ENCODE data around the gene IRF2BP1. TPM values are rescaled to one million over a fixed set of nuclear protein-coding genes. Genes with fewer than 3 reads are reported as not detected.
A peak's percentile ranks its signal among the peaks of the same experiment; 100 is the strongest.

IRF2BP1 gene
- polyA plus RNA-seq, 4 donors = 14.5 to 22.5 (median 15.7) TPM

DNA sequence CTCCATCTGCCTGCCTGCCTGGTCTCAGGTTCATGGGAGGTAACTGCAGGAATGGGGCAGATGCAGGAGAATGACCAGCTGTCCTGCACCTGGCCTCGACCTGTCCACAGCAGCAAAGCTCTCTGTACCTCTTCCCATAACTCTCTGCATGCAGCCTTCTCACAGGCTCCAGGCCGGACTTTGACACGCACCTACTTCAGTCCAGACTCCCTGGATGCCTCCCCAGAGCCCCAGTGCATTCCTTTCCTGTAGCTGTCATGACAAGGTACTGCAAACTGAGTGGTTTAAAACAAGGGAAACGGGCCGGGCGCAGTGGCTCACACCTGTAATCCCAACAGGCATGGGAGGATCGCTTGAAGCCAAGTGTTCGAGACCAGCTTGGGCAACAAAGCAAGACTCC is 25.4 kb upstream of the IRF2BP1 start:
- Histone ChIP-seq H3K9me3 (ENCODE audit: control insufficient read depth in 2 of 2, insufficient read depth in 1 of 2, low read depth in 1 of 2, low read length in 1 of 2) (no peaks in the 10 kb centered on the region), H3K36me3 (ENCODE audit: control insufficient read depth in 3 of 3, insufficient read depth in 2 of 3, low read depth in 1 of 3, low read length in 3 of 3) (no peaks in the 10 kb centered on the region), H3K27me3 (ENCODE audit: control insufficient read depth in 3 of 3, insufficient read depth in 3 of 3, low read length in 3 of 3) (peaks cover 0 to 6% (median 2%) of the 10 kb centered on the region in 3 donors), H3K4me3 (ENCODE audit: low read depth in 1 of 3, low read length in 3 of 3) (no peak overlapping the region), H3K4me1 (ENCODE audit: control insufficient read depth in 3 of 3, insufficient read depth in 2 of 3, low read depth in 1 of 3, low read length in 2 of 3) (peaks cover 0 to 8% (median 0%) of the 10 kb centered on the region in 3 donors), H3K27ac (ENCODE audit: low read depth in 1 of 3, low read length in 2 of 3) (no peak overlapping the region)
- no peak for FAIRE-seq
- 23 to 58% (median 47%) methylated on average over 8 of the region's 8 CpGs for WGBS, 3 donors
- peak; percentile 31 to 70 for DNase-seq

DNA sequence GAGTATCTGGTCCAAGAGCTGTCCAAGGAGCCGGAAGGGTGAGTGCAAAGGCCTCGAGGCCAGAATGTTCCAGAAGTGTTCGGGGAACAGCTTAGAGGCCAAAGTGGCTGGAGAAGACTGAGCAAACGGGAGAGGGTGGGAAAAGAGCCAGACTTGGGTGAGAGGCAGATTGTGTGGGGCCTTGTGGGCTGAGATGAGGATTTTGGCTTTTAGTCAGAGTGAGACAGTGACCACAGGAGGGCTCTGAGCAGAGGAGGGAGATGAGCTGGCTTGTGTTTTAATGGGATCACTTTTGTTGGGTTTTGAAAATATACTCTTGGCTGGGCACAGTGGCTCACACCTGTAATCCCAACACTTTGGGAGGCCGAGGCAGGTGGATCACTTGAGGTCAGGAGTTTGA is 23.0 kb upstream of the IRF2BP1 start:
- 75 to 77% (median 75%) methylated on average over 5 of the region's 5 CpGs for WGBS, 3 donors

DNA sequence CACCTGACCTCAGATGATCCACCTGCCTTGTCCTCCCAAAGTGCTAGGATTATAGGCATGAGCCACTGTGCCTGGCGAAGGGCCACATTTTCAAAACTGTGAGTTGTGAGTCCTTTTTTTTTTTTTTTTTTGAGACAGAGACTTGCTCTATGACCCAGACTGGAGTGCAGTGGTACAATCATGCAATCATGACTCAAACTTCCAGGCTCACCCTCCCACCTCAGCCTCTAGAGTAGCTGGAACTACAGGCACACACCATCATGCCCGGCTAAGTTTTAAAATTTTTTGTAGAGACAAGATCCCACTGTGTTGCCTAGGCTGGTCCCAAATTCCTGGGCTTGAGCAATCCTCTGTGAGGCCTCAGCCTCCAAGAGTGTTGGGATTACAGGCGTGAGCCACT is 20.3 kb upstream of the IRF2BP1 start:
- peaks cover 0 to 5% (median 0%) of the 10 kb centered on the region in 3 donors for H3K4me1 ChIP-seq (ENCODE audit: control insufficient read depth in 3 of 3, insufficient read depth in 2 of 3, low read depth in 1 of 3, low read length in 2 of 3)
- 80 to 87% (median 85%) methylated on average over 3 of the region's 3 CpGs for WGBS, 3 donors
- H3K9me3 ChIP-seq (ENCODE audit: control insufficient read depth in 2 of 2, insufficient read depth in 1 of 2, low read depth in 1 of 2, low read length in 1 of 2) = no peaks in the 10 kb centered on the region
- no peak overlapping the region for H3K4me3 ChIP-seq (ENCODE audit: low read depth in 1 of 3, low read length in 3 of 3)
- H3K27me3 ChIP-seq (ENCODE audit: control insufficient read depth in 3 of 3, insufficient read depth in 3 of 3, low read length in 3 of 3) = no peaks in the 10 kb centered on the region
- FAIRE-seq (no peak), DNase-seq (no peak)
- H3K36me3 ChIP-seq (ENCODE audit: control insufficient read depth in 3 of 3, insufficient read depth in 2 of 3, low read depth in 1 of 3, low read length in 3 of 3) = no peaks in the 10 kb centered on the region
- no peak overlapping the region for H3K27ac ChIP-seq (ENCODE audit: low read depth in 1 of 3, low read length in 2 of 3)

More for the DNA sequence above, 23.0 kb upstream of the IRF2BP1 start:
- no peak overlapping the region for H3K27ac ChIP-seq (ENCODE audit: low read depth in 1 of 3, low read length in 2 of 3)
- H3K4me3 ChIP-seq (ENCODE audit: low read depth in 1 of 3, low read length in 3 of 3) = no peak overlapping the region
- no peaks in the 10 kb centered on the region for H3K9me3 ChIP-seq (ENCODE audit: control insufficient read depth in 2 of 2, insufficient read depth in 1 of 2, low read depth in 1 of 2, low read length in 1 of 2)
- peaks cover 0 to 8% (median 0%) of the 10 kb centered on the region in 3 donors for H3K4me1 ChIP-seq (ENCODE audit: control insufficient read depth in 3 of 3, insufficient read depth in 2 of 3, low read depth in 1 of 3, low read length in 2 of 3)
- no peak for FAIRE-seq
- peaks cover 0 to 2% (median 0%) of the 10 kb centered on the region in 3 donors for H3K27me3 ChIP-seq (ENCODE audit: control insufficient read depth in 3 of 3, insufficient read depth in 3 of 3, low read length in 3 of 3)
- no peak for DNase-seq
- no peaks in the 10 kb centered on the region for H3K36me3 ChIP-seq (ENCODE audit: control insufficient read depth in 3 of 3, insufficient read depth in 2 of 3, low read depth in 1 of 3, low read length in 3 of 3)

- no peak for FAIRE-seq
- DNase-seq = no peak
Measured at GRCh38 chr19:45905011-45905410, 19.1 kb upstream of the IRF2BP1 start.

DNA sequence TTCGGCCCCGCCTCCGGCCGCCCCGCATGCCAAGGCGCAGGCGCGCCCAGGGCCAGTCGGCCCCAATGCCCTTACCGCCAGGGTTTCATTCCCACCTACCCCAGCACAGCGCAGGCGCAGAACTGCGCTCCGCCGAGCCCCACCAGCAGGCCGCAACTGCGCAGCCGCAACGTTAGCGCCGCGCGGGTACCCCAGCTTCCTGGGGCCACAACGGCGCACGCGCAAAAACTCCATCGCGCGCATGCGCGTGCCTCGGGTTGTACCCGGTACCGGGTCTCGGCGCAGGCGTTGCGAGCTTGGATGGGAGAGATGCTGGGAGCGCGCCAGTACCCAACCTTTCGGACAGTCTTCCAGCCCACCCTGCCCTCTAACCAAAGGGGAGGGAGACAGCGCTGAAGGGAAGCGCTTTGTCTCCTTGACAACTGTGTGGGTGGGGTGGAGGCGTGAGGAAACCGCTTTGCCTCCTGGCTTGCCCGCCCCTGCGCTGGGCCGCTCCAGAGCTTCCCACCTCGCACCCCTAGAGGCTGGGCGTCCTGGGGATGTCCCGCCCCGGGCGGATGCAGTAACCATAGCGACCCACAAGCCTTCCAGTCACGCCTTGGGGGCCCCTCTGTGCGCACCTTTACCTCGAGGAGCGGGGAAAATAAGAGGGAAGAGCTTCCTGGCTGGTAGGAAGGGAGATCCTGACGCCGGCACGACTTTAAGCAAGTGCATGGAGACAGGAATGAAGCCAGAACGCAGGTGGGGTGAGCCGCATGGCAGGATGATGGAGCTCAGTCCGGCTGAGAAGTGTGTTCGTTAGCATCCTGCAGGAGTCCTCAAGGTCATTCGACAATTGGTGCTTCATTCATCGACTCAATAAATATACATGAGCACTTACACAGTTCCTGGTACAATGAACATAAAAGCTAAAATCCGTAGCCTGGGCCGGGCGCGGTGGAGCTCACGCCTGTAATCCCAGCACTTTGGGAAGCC is 17.0 kb upstream of the IRF2BP1 start:
- Histone ChIP-seq H3K36me3 (ENCODE audit: control insufficient read depth in 3 of 3, insufficient read depth in 2 of 3, low read depth in 1 of 3, low read length in 3 of 3) (peaks cover 0 to 19% (median 3%) of the 10 kb centered on the region in 3 donors), H3K9me3 (ENCODE audit: control insufficient read depth in 2 of 2, insufficient read depth in 1 of 2, low read depth in 1 of 2, low read length in 1 of 2) (no peaks in the 10 kb centered on the region), H3K27me3 (ENCODE audit: control insufficient read depth in 3 of 3, insufficient read depth in 3 of 3, low read length in 3 of 3) (no peaks in the 10 kb centered on the region), H3K4me1 (ENCODE audit: control insufficient read depth in 3 of 3, insufficient read depth in 2 of 3, low read depth in 1 of 3, low read length in 2 of 3) (peaks cover 0 to 8% (median 0%) of the 10 kb centered on the region in 3 donors), H3K27ac (ENCODE audit: low read depth in 1 of 3, low read length in 2 of 3) (peak overlapping the region; percentile 51 to 78 (median 58)), H3K4me3 (ENCODE audit: low read depth in 1 of 3, low read length in 3 of 3) (peak overlapping the region; percentile 73 to 83 (median 77))
- DNase-seq (peak; percentile 99 to 100), FAIRE-seq (no peak)
- 1 to 2% (median 1%) methylated on average over 62 to 73 of the region's 73 CpGs for WGBS, 3 donors

More at GRCh38 chr19:45905011-45905410, 19.1 kb upstream of the IRF2BP1 start:
- H3K36me3 ChIP-seq (ENCODE audit: control insufficient read depth in 3 of 3, insufficient read depth in 2 of 3, low read depth in 1 of 3, low read length in 3 of 3) = peaks cover 0 to 5% (median 0%) of the 10 kb centered on the region in 3 donors
- H3K9me3 ChIP-seq (ENCODE audit: control insufficient read depth in 2 of 2, insufficient read depth in 1 of 2, low read depth in 1 of 2, low read length in 1 of 2) = no peaks in the 10 kb centered on the region
- H3K27me3 ChIP-seq (ENCODE audit: control insufficient read depth in 3 of 3, insufficient read depth in 3 of 3, low read length in 3 of 3) = no peaks in the 10 kb centered on the region
- H3K4me3 ChIP-seq (ENCODE audit: low read depth in 1 of 3, low read length in 3 of 3) = no peak overlapping the region
- peaks cover 0 to 4% (median 0%) of the 10 kb centered on the region in 3 donors for H3K4me1 ChIP-seq (ENCODE audit: control insufficient read depth in 3 of 3, insufficient read depth in 2 of 3, low read depth in 1 of 3, low read length in 2 of 3)
- no peak overlapping the region for H3K27ac ChIP-seq (ENCODE audit: low read depth in 1 of 3, low read length in 2 of 3)
- WGBS, 3 donors = 79 to 84% (median 81%) methylated on average over 10 of the region's 10 CpGs

- Histone ChIP-seq H3K27me3 (ENCODE audit: control insufficient read depth in 3 of 3, insufficient read depth in 3 of 3, low read length in 3 of 3) (no peaks in the 10 kb centered on the region), H3K4me3 (ENCODE audit: low read depth in 1 of 3, low read length in 3 of 3) (peak within 1 kb of the TSS; percentile 73 to 83 (median 77)), H3K36me3 (ENCODE audit: control insufficient read depth in 3 of 3, insufficient read depth in 2 of 3, low read depth in 1 of 3, low read length in 3 of 3) (peaks cover 0 to 27% (median 3%) of the 10 kb centered on the region in 3 donors), H3K4me1 (ENCODE audit: control insufficient read depth in 3 of 3, insufficient read depth in 2 of 3, low read depth in 1 of 3, low read length in 2 of 3) (peaks cover 0 to 8% (median 0%) of the 10 kb centered on the region in 3 donors), H3K27ac (ENCODE audit: low read depth in 1 of 3, low read length in 2 of 3) (peak within 1 kb of the TSS; percentile 58 to 78 (median 68)), H3K9me3 (ENCODE audit: control insufficient read depth in 2 of 2, insufficient read depth in 1 of 2, low read depth in 1 of 2, low read length in 1 of 2) (no peaks in the 10 kb centered on the region)
- WGBS, 3 donors = 0 to 1% (median 0%) methylated on average over 35 to 47 of the region's 47 CpGs
- FAIRE-seq = no peak
- no peak for DNase-seq
Measured at GRCh38 chr19:45901912-45902650, 16.1 kb upstream of the IRF2BP1 start, which contains the start of gene MYPOP. Gene MYPOP (minus strand): TSS chr19:45902613. CDS start chr19:45901773, 840 bp downstream.

DNA sequence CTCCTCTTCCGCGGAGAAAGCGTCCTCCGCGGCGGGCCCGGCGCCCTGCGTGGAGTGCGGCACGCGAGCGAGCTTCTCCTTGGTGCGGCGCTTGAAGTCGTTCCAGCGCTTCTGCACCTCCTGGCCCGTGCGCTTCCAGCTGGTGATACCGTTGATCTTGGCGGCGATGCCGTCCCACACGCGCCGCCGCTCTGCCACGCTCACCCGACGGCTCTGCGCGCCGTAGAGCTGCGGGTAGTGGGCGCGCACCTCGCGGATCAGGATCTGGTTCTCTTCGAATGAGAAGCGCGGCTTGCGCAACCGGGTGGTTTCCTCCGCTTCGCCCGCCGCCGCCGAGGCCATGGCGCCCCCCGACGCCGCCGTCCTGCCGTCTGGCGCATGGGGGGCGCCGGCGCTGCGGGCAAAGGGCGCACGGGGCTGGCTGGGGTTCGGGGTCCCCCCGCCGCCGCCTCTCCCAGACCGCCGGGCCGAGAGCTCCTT is 15.5 kb upstream of the IRF2BP1 start:
- no peak overlapping the region for H3K27ac ChIP-seq (ENCODE audit: low read depth in 1 of 3, low read length in 2 of 3)
- peaks cover 0 to 8% (median 0%) of the 10 kb centered on the region in 3 donors for H3K4me1 ChIP-seq (ENCODE audit: control insufficient read depth in 3 of 3, insufficient read depth in 2 of 3, low read depth in 1 of 3, low read length in 2 of 3)
- no peaks in the 10 kb centered on the region for H3K27me3 ChIP-seq (ENCODE audit: control insufficient read depth in 3 of 3, insufficient read depth in 3 of 3, low read length in 3 of 3)
- 5 to 10% (median 9%) methylated on average over 55 to 69 of the region's 69 CpGs for WGBS, 3 donors
- H3K36me3 ChIP-seq (ENCODE audit: control insufficient read depth in 3 of 3, insufficient read depth in 2 of 3, low read depth in 1 of 3, low read length in 3 of 3) = peaks cover 0 to 30% (median 3%) of the 10 kb centered on the region in 3 donors
- H3K4me3 ChIP-seq (ENCODE audit: low read depth in 1 of 3, low read length in 3 of 3) = peak overlapping the region; percentile 73 to 83 (median 77)
- DNase-seq = peak in 1 of 2 donors; percentile 77
- FAIRE-seq = no peak
- no peaks in the 10 kb centered on the region for H3K9me3 ChIP-seq (ENCODE audit: control insufficient read depth in 2 of 2, insufficient read depth in 1 of 2, low read depth in 1 of 2, low read length in 1 of 2)

Data from small intestine (tissue), 7 donors.